Endothelial cell of umbilical vein (primary cell): Measurements from ENCODE around the gene FGF9. TPM values are rescaled to one million over a fixed set of nuclear protein-coding genes. Genes with fewer than 3 reads are reported as not detected.

Experiments
- BruUV-seq: library from RNA; stranded (reverse); fragments of 400-500 nt; replicated peaks from 2 replicates; lab custom pipeline; 2021; lab: Mats Ljungman, UMichigan
- CTCF ChIA-PET: fragments of 300-600, 350-600 bp; sonication (Branson Sonifier 250); formaldehyde crosslinking; loops from one replicate; lab custom pipeline; 2021; ENCODE audit warnings: antibody characterized with exemption, inconsistent platforms; lab: Charles Lee
- POLR2A ChIA-PET: fragments of 300-600, 350-600 bp; sonication (Branson Sonifier 250); formaldehyde crosslinking; loops from one replicate; lab custom pipeline; 2021; ENCODE audit warnings: antibody characterized with exemption, inconsistent platforms; lab: Charles Lee
- DNase-seq: peaks from one replicate; pipeline ENCODE4 v3.0.0-alpha.2; 2011; ENCODE audit warnings: low read depth, low spot score
- FAIRE-seq: peaks from 2 replicates; lab custom pipeline; 2011; peaks lifted over from hg19 to GRCh38; lab: Jason Lieb, UNC
- H2AFZ ChIP-seq: 2 replicates; pipeline ENCODE4 v1.6.0; 2012; ENCODE audit warnings: low read depth, low read length, control low read depth, inconsistent platforms
- H3K27ac ChIP-seq: 2 replicates; pipeline ENCODE4 v1.5.1; 2011; ENCODE audit warnings: low read depth, mild to moderate bottlenecking, control low read depth, low read length, moderate library complexity; ENCODE audit not compliant: insufficient read depth
- H3K27me3 ChIP-seq, 2 experiments: 2 replicates each; pipeline versions ENCODE4 v1.6.0 to v1.6.1; 2011; ENCODE audit warnings: low read length in 2 of 2, mixed read lengths in 1 of 2; ENCODE audit not compliant: control insufficient read depth in 2 of 2, insufficient read depth in 2 of 2
- H3K36me3 ChIP-seq, 2 experiments: 2 replicates in 1 of 2; 3 replicates in 1 of 2; pipeline ENCODE4 v1.5.1; 2011; ENCODE audit warnings: low read length in 2 of 2, mild to moderate bottlenecking in 1 of 2, moderate library complexity in 1 of 2; ENCODE audit not compliant: control insufficient read depth in 2 of 2, insufficient read depth in 2 of 2; ENCODE audit errors: extremely low read depth in 1 of 2
- H3K4me1 ChIP-seq: 3 replicates; pipeline ENCODE4 v1.5.1; 2011; ENCODE audit warnings: mild to moderate bottlenecking, low read length; ENCODE audit not compliant: control insufficient read depth, insufficient read depth; ENCODE audit errors: extremely low read depth
- H3K4me2 ChIP-seq: 2 replicates; pipeline ENCODE4 v1.6.1; 2011; ENCODE audit warnings: low read length, control low read depth, mixed read lengths; ENCODE audit not compliant: insufficient read depth
- H3K4me3 ChIP-seq, 3 experiments: fragments of 200-600 bp in 1 of 3; sonication (generic), shearing (Covaris generic) in 1 of 3; replicated peaks in 1 of 3; 2 replicates each; pipeline ENCODE4 v1.5.1; 2011 to 2016; ENCODE audit warnings: control low read depth in 3 of 3, low read length in 3 of 3, mild to moderate bottlenecking in 2 of 3, inconsistent platforms in 1 of 3, low read depth in 1 of 3, moderate library complexity in 1 of 3; ENCODE audit not compliant: insufficient read depth in 1 of 3
- H3K79me2 ChIP-seq: 2 replicates; pipeline ENCODE4 v1.6.0; 2012; ENCODE audit warnings: low read length, inconsistent platforms; ENCODE audit not compliant: control insufficient read depth, insufficient read depth
- H3K9ac ChIP-seq: replicated peaks from 2 replicates; pipeline ENCODE3; 2011; ENCODE audit warnings: low read length, control low read depth; ENCODE audit not compliant: insufficient read depth; ENCODE audit errors: extremely low read depth
- H3K9me1 ChIP-seq: replicated peaks from 3 replicates; pipeline ENCODE4 v1.6.0; 2011; ENCODE audit warnings: mild to moderate bottlenecking, low read length; ENCODE audit not compliant: control insufficient read depth, insufficient read depth; ENCODE audit errors: extremely low read depth
- H3K9me3 ChIP-seq: replicated peaks from 2 replicates; pipeline ENCODE4 v1.5.1; 2012; ENCODE audit warnings: low read length, inconsistent platforms; ENCODE audit not compliant: control insufficient read depth, insufficient read depth
- H4K20me1 ChIP-seq: replicated peaks from 2 replicates; pipeline ENCODE3; 2011; ENCODE audit warnings: mild to moderate bottlenecking, low read length; ENCODE audit not compliant: control insufficient read depth, insufficient read depth; ENCODE audit errors: extremely low read depth
- CTCF ChIP-seq, 2 donors: IDR thresholded peaks; 1 replicate in 1 of 2; 2 replicates in 1 of 2; pipeline ENCODE4 v1.5.1; 2011; ENCODE audit warnings: low read length in 2 of 2, mild to moderate bottlenecking in 2 of 2, moderate library complexity in 2 of 2, control low read depth in 1 of 2, inconsistent platforms in 1 of 2, low read depth in 1 of 2; ENCODE audit not compliant: insufficient read depth in 1 of 2; ENCODE audit errors: extremely low read depth in 1 of 2
- EZH2 ChIP-seq: IDR thresholded peaks from 2 replicates; pipeline ENCODE4 v1.6.1; 2012; ENCODE audit warnings: borderline replicate concordance, low read depth, mild to moderate bottlenecking, moderate library complexity, low read length, inconsistent platforms; ENCODE audit not compliant: severe bottlenecking
- FOS ChIP-seq: IDR thresholded peaks from 2 replicates; pipeline ENCODE4 v1.6.1; 2011; ENCODE audit warnings: mild to moderate bottlenecking, low read length, moderate library complexity, borderline replicate concordance; ENCODE audit not compliant: insufficient read depth
- GATA2 ChIP-seq: IDR thresholded peaks from 2 replicates; pipeline ENCODE4 v1.7.0; 2011; ENCODE audit warnings: low read depth, mild to moderate bottlenecking, moderate library complexity, mixed read lengths, low read length; ENCODE audit not compliant: insufficient read length, insufficient read depth
- JUN ChIP-seq: IDR thresholded peaks from 2 replicates; pipeline ENCODE4 v1.6.1; 2011; ENCODE audit warnings: borderline replicate concordance, low read depth; ENCODE audit not compliant: insufficient read length, insufficient read depth
- MAX ChIP-seq: IDR thresholded peaks from 2 replicates; pipeline ENCODE4 v1.6.1; 2011; ENCODE audit not compliant: insufficient read depth, insufficient read length
- MYC ChIP-seq: IDR thresholded peaks from one replicate; pipeline ENCODE4 v1.6.1; 2011; ENCODE audit warnings: mild to moderate bottlenecking, low read depth, low read length
- POLR2A ChIP-seq: IDR thresholded peaks from 2 replicates; pipeline ENCODE4 v1.6.1; 2012; ENCODE audit warnings: low read depth, mild to moderate bottlenecking, control low read depth, low read length
- POLR2AphosphoS5 ChIP-seq: IDR thresholded peaks from 2 replicates; pipeline ENCODE4 v1.6.1; 2012; ENCODE audit warnings: low read depth, mild to moderate bottlenecking, control low read depth, low read length, moderate library complexity; ENCODE audit not compliant: insufficient read depth
- dilution Hi-C: fragments of 300-500 bp; cut with MboI; formaldehyde crosslinking; loops from one replicate; pipeline ENCODE4 v1.15.0; 2019; ENCODE audit warnings: low sequenced_read_pairs; ENCODE audit not compliant: extremely low pct_ligation_motif_present
- intact Hi-C: fragments of 100-400 bp; cut with micrococcal nuclease; formaldehyde crosslinking; loops from one replicate; pipeline ENCODE4 v1.10.0; 2022
- polyA plus RNA-seq, 4 experiments: library from polyadenylated mRNA; depleted of rRNA in 3 of 4; stranded (reverse) in 3 of 4; unstranded in 1 of 4; fragments of >200 nt; gene quantifications; 2 replicates each; pipeline versions ENCODE4 v1.2.1 to v1.2.3, GENCODE V29; 2011 to 2012; ENCODE audit warnings: missing spikeins in 1 of 4
- total RNA-seq: library from RNA; stranded (reverse); gene quantifications from 2 replicates; pipeline ENCODE4 v1.2.3, GENCODE V29; 2021

The FGF9 gene
- total and polyA plus RNA-seq, 2 donors (not counting 3 experiments of a cell fraction or from before 2014, with no cell fraction given), result not detected

GRCh38 chr13:21695546-21695945 lies 24.7 kb downstream of the FGF9 start:
- POLR2A ChIA-PET, result no interaction called here
- CTCF ChIA-PET, result no interaction called here

More at GRCh38 chr13:21695546-21695945, 24.7 kb downstream of the FGF9 start:
- H2AFZ ChIP-seq, result no peak overlapping the region
- no peaks in the 10 kb centered on the region for H3K79me2 ChIP-seq
- DNase-seq (no peak), FAIRE-seq (no peak)
- no peaks in the 10 kb centered on the region for H3K9me3 ChIP-seq
- H3K4me2 ChIP-seq, result no peak overlapping the region
- no peaks in the 10 kb centered on the region for H4K20me1 ChIP-seq
- no peaks in the 10 kb centered on the region for H3K27me3 ChIP-seq
- H3K9me1 ChIP-seq, result no peaks in the 10 kb centered on the region
- no peak for TF ChIP-seq POLR2AphosphoS5
- no peak for TF ChIP-seq JUN
- TF ChIP-seq MAX, result no peak
- TF ChIP-seq MYC, result no peak
- TF ChIP-seq GATA2, result no peak
- no peak for TF ChIP-seq EZH2
- TF ChIP-seq CTCF (IDR thresholded peaks at IDR 0.05; ENCODE audit: extremely low read depth in 1 of 2, insufficient read depth in 1 of 2, low read depth in 1 of 2, low read length in 2 of 2), result no peak
- TF ChIP-seq POLR2A, result no peak
- no peak for TF ChIP-seq FOS
- H3K4me3 ChIP-seq, result no peak overlapping the region
- intact Hi-C loops, result no loop called here
- no peak overlapping the region for H3K9ac ChIP-seq
- H3K4me1 ChIP-seq, result no peaks in the 10 kb centered on the region
- H3K27ac ChIP-seq, result no peak overlapping the region
- dilution Hi-C loops, result no loop called here
- H3K36me3 ChIP-seq, result no peaks in the 10 kb centered on the region
- no TSS peak for BruUV-seq
